Gastrocnemius medialis (tissue), 4 donors: ENCODE data around the gene LMOD2. TPM values are rescaled to one million over a fixed set of nuclear protein-coding genes. Genes with fewer than 3 reads are reported as not detected.

ENCODE experiments used
- ATAC-seq, 2 donors: fragments of 150-250 bp; one replicate each; pipeline ENCODE4 v1.9.1; 2016
- DNase-seq, 2 donors: peaks; one replicate each; pipeline ENCODE4 v3.0.0-alpha.2; 2019
- H3K27ac ChIP-seq, 4 donors: fragments of 200-600 bp; sonication (generic); 1 replicate in 1 of 4; 2 replicates in 3 of 4; pipeline ENCODE4 v1.5.1; 2016 to 2018; ENCODE audit warnings: mild to moderate bottlenecking in 2 of 4, moderate library complexity in 1 of 4
- H3K27me3 ChIP-seq, 3 donors: fragments of 200-600 bp; sonication (generic) in 2 of 3; 1 replicate in 1 of 3; 2 replicates in 2 of 3; pipeline versions ENCODE4 v1.5.1 to v1.6.0; 2016 to 2019; ENCODE audit warnings: mild to moderate bottlenecking in 1 of 3, moderate library complexity in 1 of 3
- H3K36me3 ChIP-seq, 2 donors: fragments of 200-600 bp; sonication (generic) in 1 of 2; one replicate each; pipeline ENCODE4 v1.5.1; 2017 to 2018
- H3K4me1 ChIP-seq, 2 donors: fragments of 200-600 bp; sonication (generic) in 1 of 2; one replicate each; pipeline ENCODE4 v1.5.1; 2016 to 2017; ENCODE audit warnings: mild to moderate bottlenecking in 2 of 2
- H3K4me3 ChIP-seq, 4 donors: fragments of 200-600 bp; sonication (generic) in 3 of 4; 1 replicate in 1 of 4; 2 replicates in 3 of 4; pipeline ENCODE4 v1.5.1; 2016 to 2019; ENCODE audit warnings: mild to moderate bottlenecking in 2 of 4
- H3K9me3 ChIP-seq, 3 donors: fragments of 200-600 bp; sonication (generic) in 2 of 3; 1 replicate in 1 of 3; 2 replicates in 2 of 3; pipeline ENCODE4 v1.5.1; 2016 to 2019
- POLR2A ChIP-seq, 2 donors: fragments of 450-650 bp; IDR thresholded peaks; one replicate each; pipeline ENCODE4 v1.6.1; 2017; ENCODE audit warnings: antibody characterized with exemption in 2 of 2, mild to moderate bottlenecking in 2 of 2, moderate library complexity in 2 of 2
- in situ Hi-C, 4 donors: fragments of 200-750 bp; cut with MboI; loops; one replicate each; pipeline versions ENCODE4 v1.15.0 to v1.8.0; 2017; ENCODE audit warnings: low sequenced_read_pairs in 4 of 4
- intact Hi-C: fragments of 100-400 bp; cut with DNase I; formaldehyde crosslinking; loops from one replicate; pipeline ENCODE4 v1.15.1; 2023; ENCODE audit warnings: low total_unique reads
- total RNA-seq, 4 donors: library from RNA; depleted of rRNA; stranded (reverse); fragments of >200 nt; gene quantifications; one replicate each; pipeline versions ENCODE4 v1.1.0 to v1.2.3, GENCODE V29; 2016
- TF ChIP-seq, protein P1 (sequence below), 5 experiments: fragments of 450-650 bp in 3 of 5; fragments of 200-600 bp in 2 of 5; sonication (generic) in 2 of 5; IDR thresholded peaks in 4 of 5; conservative IDR thresholded peaks in 1 of 5; 1 replicate in 4 of 5; 2 replicates in 1 of 5; pipeline ENCODE4 v1.5.1; 2016 to 2019; ENCODE audit warnings: antibody characterized with exemption in 5 of 5, mild to moderate bottlenecking in 3 of 5, moderate library complexity in 3 of 5

Gene LMOD2
- total RNA-seq, 4 donors from 2014 or later = 150 to 518 (median 314) TPM

DNA sequence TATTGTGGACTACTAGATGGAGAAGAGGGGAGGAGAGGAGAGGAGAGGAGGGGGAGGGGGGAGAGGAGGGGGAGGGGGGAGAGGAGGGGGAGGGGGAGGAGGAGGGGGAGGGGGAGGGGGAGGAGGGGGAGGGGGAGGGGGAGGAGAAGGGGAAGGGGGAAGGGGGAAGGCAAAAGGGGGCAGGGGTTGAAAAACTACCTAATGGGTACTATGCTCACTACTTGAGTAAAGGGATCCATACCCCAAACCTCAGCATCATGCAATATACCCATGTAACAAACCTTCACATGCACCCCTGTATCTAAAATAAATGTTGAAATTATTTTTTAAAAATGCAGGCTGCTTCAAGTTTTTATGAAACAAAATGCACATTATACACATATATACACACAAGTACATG lies 15.1 kb upstream of the LMOD2 start:
- H3K9me3 ChIP-seq = no peaks in the 10 kb centered on the region
- in situ Hi-C loops (no loop called here), intact Hi-C loops (loop anchor here (5.0 kb wide), 1 partner anchor 107 kb away; the partner anchor contains the start of gene WASL)
- ATAC-seq (no peak), DNase-seq (no peak)
- no peak overlapping the region for H3K4me3 ChIP-seq
- H3K27ac ChIP-seq = peak overlapping the region; percentile 82 to 96 (median 87)
- no peak for TF ChIP-seq POLR2A (IDR thresholded peaks at IDR 0.05)
- TF ChIP-seq, protein P1, sequence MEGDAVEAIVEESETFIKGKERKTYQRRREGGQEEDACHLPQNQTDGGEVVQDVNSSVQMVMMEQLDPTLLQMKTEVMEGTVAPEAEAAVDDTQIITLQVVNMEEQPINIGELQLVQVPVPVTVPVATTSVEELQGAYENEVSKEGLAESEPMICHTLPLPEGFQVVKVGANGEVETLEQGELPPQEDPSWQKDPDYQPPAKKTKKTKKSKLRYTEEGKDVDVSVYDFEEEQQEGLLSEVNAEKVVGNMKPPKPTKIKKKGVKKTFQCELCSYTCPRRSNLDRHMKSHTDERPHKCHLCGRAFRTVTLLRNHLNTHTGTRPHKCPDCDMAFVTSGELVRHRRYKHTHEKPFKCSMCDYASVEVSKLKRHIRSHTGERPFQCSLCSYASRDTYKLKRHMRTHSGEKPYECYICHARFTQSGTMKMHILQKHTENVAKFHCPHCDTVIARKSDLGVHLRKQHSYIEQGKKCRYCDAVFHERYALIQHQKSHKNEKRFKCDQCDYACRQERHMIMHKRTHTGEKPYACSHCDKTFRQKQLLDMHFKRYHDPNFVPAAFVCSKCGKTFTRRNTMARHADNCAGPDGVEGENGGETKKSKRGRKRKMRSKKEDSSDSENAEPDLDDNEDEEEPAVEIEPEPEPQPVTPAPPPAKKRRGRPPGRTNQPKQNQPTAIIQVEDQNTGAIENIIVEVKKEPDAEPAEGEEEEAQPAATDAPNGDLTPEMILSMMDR (IDR thresholded peaks at IDR 0.05 in 4 of 5, conservative IDR thresholded peaks at IDR 0.05 in 1 of 5) = no peak
- no peaks in the 10 kb centered on the region for H3K36me3 ChIP-seq
- H3K27me3 ChIP-seq = no peaks in the 10 kb centered on the region
- peaks cover 70 to 73% of the 10 kb centered on the region in 2 donors for H3K4me1 ChIP-seq

- in situ Hi-C loops = no loop called here
- intact Hi-C loops = loop anchor here (2.0 to 5.0 kb wide), 4 partner anchors 15 to 105 kb away; partner anchors contain the start of gene WASL
- H3K4me1 ChIP-seq = peaks cover 72 to 73% of the 10 kb centered on the region in 2 donors
- no peaks in the 10 kb centered on the region for H3K36me3 ChIP-seq
- TF ChIP-seq, protein P1 (IDR thresholded peaks at IDR 0.05 in 4 of 5, conservative IDR thresholded peaks at IDR 0.05 in 1 of 5) = no peak
- peak in 1 of 2 donors; percentile 35 for TF ChIP-seq POLR2A (IDR thresholded peaks at IDR 0.05)
- H3K9me3 ChIP-seq = no peaks in the 10 kb centered on the region
- peak overlapping the region; percentile 82 to 96 (median 87) for H3K27ac ChIP-seq
- peak; percentile 31 to 50 for ATAC-seq
- H3K27me3 ChIP-seq = no peaks in the 10 kb centered on the region
- peak; percentile 54 to 70 for DNase-seq
- peak overlapping the region in 1 of 4 donors; percentile 7 for H3K4me3 ChIP-seq
Observed at GRCh38 chr7:123641901-123642300, 13.8 kb upstream of the LMOD2 start.

- peaks cover 69 to 76% of the 10 kb centered on the region in 2 donors for H3K4me1 ChIP-seq
- H3K36me3 ChIP-seq = no peaks in the 10 kb centered on the region
- DNase-seq = peak; percentile 74 to 81
- no peaks in the 10 kb centered on the region for H3K9me3 ChIP-seq
- H3K27ac ChIP-seq = peak overlapping the region; percentile 82 to 96 (median 87)
- ATAC-seq = peak; percentile 62 to 72
- H3K4me3 ChIP-seq = peak overlapping the region; percentile 23 to 46 (median 34)
- no peaks in the 10 kb centered on the region for H3K27me3 ChIP-seq
- intact Hi-C loops = loop anchor here (2.0 to 5.0 kb wide), 4 partner anchors 13 to 104 kb away; partner anchors contain the start of gene WASL
- in situ Hi-C loops = no loop called here
- TF ChIP-seq, protein P1 (IDR thresholded peaks at IDR 0.05 in 4 of 5, conservative IDR thresholded peaks at IDR 0.05 in 1 of 5) = no peak
- peak; percentile 51 to 80 for TF ChIP-seq POLR2A (IDR thresholded peaks at IDR 0.05)
Observed at GRCh38 chr7:123643495-123644441, 11.9 kb upstream of the LMOD2 start.

- intact Hi-C loops (no loop called here), in situ Hi-C loops (no loop called here)
- ATAC-seq = peak; percentile 76 to 86
- H3K36me3 ChIP-seq = no peaks in the 10 kb centered on the region
- H3K27me3 ChIP-seq = no peaks in the 10 kb centered on the region
- peak overlapping the region in 3 of 4 donors; percentile 24 to 46 (median 31) for H3K4me3 ChIP-seq
- TF ChIP-seq, protein P1 (IDR thresholded peaks at IDR 0.05 in 4 of 5, conservative IDR thresholded peaks at IDR 0.05 in 1 of 5) = no peak
- TF ChIP-seq POLR2A (IDR thresholded peaks at IDR 0.05) = no peak
- peak; percentile 84 to 85 for DNase-seq
- H3K27ac ChIP-seq = peak overlapping the region; percentile 82 to 96 (median 87)
- H3K9me3 ChIP-seq = no peaks in the 10 kb centered on the region
- H3K4me1 ChIP-seq = peaks cover 67 to 74% of the 10 kb centered on the region in 2 donors
Observed at GRCh38 chr7:123645516-123645915, 10.2 kb upstream of the LMOD2 start.
